Activated CD8-positive, alpha-beta memory T cell treated with anti-CD3 and anti-CD28 coated beads, Interleukin-2, amount 50 U/mL, for 24 hours (primary cell): ENCODE data around the gene RIMS1.
"Not testable (repeated sequence)": the region's sequence is repeated elsewhere in the genome, so short reads cannot be mapped to it uniquely, and the experiment has no call there.

Source experiments
- DNase-seq: peaks from one replicate; pipeline ENCODE4 v3.0.0-alpha.2; 2020; ENCODE audit errors: extremely low read depth

Gene RIMS1

GRCh38 chr6:72246926-72247325 is 360.6 kb downstream of the RIMS1 start:
- no peak for DNase-seq

GRCh38 chr6:72248621-72249020 is 362.3 kb downstream of the RIMS1 start:
- no peak for DNase-seq

- DNase-seq: no peak
Measured at GRCh38 chr6:72250664-72251063, 364.3 kb downstream of the RIMS1 start.

- DNase-seq: no peak
Measured at GRCh38 chr6:72260489-72260888, 374.1 kb downstream of the RIMS1 start.

- DNase-seq: no peak
Measured at GRCh38 chr6:72261554-72261953, 375.2 kb downstream of the RIMS1 start.

GRCh38 chr6:72262254-72262653 is 375.9 kb downstream of the RIMS1 start:
- DNase-seq: no peak

- DNase-seq: no peak
Measured at GRCh38 chr6:72267470-72267869, 381.1 kb downstream of the RIMS1 start.

GRCh38 chr6:72271531-72271930 is 385.2 kb downstream of the RIMS1 start:
- no peak for DNase-seq

- no peak for DNase-seq
Measured at GRCh38 chr6:72272958-72273357, 386.6 kb downstream of the RIMS1 start.

- no peak for DNase-seq
Measured at GRCh38 chr6:72275888-72276287, 389.5 kb downstream of the RIMS1 start.

GRCh38 chr6:72282201-72282600 is 395.9 kb downstream of the RIMS1 start:
- DNase-seq: no peak

GRCh38 chr6:72283571-72283970 is 397.2 kb downstream of the RIMS1 start:
- DNase-seq: no peak

- DNase-seq: no peak
Measured at GRCh38 chr6:72286911-72287311, 400.6 kb downstream of the RIMS1 start.

GRCh38 chr6:72287801-72288200 is 401.5 kb downstream of the RIMS1 start:
- no peak for DNase-seq

- no peak for DNase-seq
Measured at GRCh38 chr6:72288592-72288991, 402.2 kb downstream of the RIMS1 start.

GRCh38 chr6:72290620-72291019 is 404.3 kb downstream of the RIMS1 start:
- DNase-seq: no peak

- DNase-seq: no peak
Measured at GRCh38 chr6:72296375-72296774, 410.0 kb downstream of the RIMS1 start.

GRCh38 chr6:72305971-72306370 is 419.6 kb downstream of the RIMS1 start:
- DNase-seq: no peak

- no peak for DNase-seq
Measured at GRCh38 chr6:72316675-72317380, 430.5 kb downstream of the RIMS1 start.

- no peak for DNase-seq
Measured at GRCh38 chr6:72321788-72322187, 435.4 kb downstream of the RIMS1 start.

GRCh38 chr6:72322771-72323170 is 436.4 kb downstream of the RIMS1 start:
- DNase-seq: no peak

- no peak for DNase-seq
Measured at GRCh38 chr6:72324591-72324990, 438.2 kb downstream of the RIMS1 start.

GRCh38 chr6:72328775-72329174 is 442.4 kb downstream of the RIMS1 start:
- no peak for DNase-seq

GRCh38 chr6:72335203-72335602 is 448.9 kb downstream of the RIMS1 start:
- not testable (repeated sequence) for DNase-seq
